IPS-15b (cell line): ENCODE data around the gene MAN1C1.
A peak's percentile ranks its signal among the peaks of the same experiment; 100 is the strongest.

Experiments
- H3K27me3 ChIP-seq: one replicate; pipeline ENCODE4 v1.6.1; 2013; ENCODE audit warnings: low read length; ENCODE audit not compliant: control insufficient read depth, insufficient read depth
- H3K36me3 ChIP-seq: one replicate; pipeline ENCODE4 v1.6.1; 2013; ENCODE audit warnings: low read length; ENCODE audit not compliant: control insufficient read depth, insufficient read depth
- H3K4me1 ChIP-seq: one replicate; pipeline ENCODE4 v1.6.1; 2013; ENCODE audit warnings: mild to moderate bottlenecking, low read length; ENCODE audit not compliant: control insufficient read depth, insufficient read depth
- H3K4me3 ChIP-seq: one replicate; pipeline ENCODE4 v1.5.1; 2013; ENCODE audit warnings: low read depth, low read length
- H3K9ac ChIP-seq: one replicate; pipeline ENCODE4 v1.6.1; 2013; ENCODE audit warnings: low read depth, mild to moderate bottlenecking, low read length
- H3K9me3 ChIP-seq: one replicate; pipeline ENCODE4 v1.6.1; 2013; ENCODE audit warnings: mild to moderate bottlenecking, low read length; ENCODE audit not compliant: control insufficient read depth, insufficient read depth

The MAN1C1 gene

DNA sequence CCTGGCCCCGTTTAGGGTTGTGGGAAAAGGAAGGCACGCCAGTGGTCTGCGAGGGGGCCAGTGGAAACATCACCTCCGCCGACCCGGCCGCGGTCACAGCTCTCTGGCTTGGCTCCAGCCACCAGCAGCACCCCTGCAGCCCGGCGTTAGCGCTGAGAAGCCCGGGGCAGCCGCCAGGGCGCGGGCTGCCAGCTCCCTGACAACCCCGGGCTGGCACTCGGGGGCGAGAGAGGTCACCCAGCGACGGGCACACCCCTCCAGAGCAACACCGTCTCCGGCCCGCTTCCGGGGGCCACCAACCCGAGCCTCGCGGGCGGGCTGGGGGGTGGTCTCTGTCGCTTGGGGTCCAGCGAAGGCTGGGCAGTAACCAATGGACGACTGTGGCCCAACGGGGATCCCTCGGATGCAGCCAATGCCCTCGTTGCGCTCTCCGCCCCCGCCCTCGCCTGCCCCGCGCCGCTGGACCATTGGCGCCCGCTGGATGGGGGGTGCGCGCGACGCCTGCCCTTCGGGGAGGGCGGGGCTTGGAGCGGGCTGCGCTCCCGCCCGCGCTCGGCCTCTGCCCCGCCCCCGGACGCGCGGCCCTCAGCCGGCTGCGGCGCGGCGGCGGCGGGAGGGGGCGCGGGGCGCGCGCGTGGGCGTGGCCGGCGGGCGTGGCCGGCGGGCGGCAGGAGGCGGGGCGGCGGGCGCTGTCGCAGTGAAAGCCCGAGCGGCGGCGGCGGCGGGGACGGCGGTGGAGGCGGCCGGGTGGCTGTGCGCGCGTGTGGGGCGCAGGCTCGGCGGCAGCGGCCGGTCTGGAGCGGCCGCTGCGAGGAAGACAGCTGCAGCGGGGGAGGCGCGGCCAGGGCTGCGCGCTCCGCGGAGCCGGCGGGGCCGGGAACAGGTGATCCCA is at the start of gene MAN1C1:
TSS of gene MAN1C1 (plus strand) at position 697 of the 892 bp plus-strand sequence. CDS start 1,007 bp downstream, outside the sequence.
- H3K36me3 ChIP-seq, result no peaks in the 10 kb centered on the region
- H3K4me1 ChIP-seq, result peaks cover 11% of the 10 kb centered on the region
- H3K9me3 ChIP-seq, result no peaks in the 10 kb centered on the region
- H3K4me3 ChIP-seq, result peak within 1 kb of the TSS; percentile 69
- peak within 1 kb of the TSS; percentile 16 for H3K9ac ChIP-seq
- H3K27me3 ChIP-seq, result peaks cover 27% of the 10 kb centered on the region

DNA sequence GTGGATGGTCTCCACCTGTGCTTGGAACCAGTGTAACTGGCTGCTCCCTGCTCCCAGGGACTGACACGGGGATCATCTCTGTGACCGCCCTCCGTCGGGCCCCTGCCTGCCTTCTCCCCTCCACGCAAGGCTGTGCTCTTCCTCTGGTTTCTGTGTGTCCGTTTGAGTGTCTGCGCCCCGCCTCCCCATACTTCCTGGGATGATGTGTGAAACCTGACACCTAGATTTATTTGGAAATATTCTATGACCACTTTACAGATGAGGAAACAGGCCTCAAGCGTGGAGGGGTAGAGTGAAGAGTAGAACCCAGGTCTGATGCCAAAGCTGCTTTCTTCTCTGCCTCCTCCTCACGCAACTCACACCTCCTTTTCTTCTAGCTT is 48.9 kb upstream of the MAN1C1 start:
- Histone ChIP-seq H3K4me1 (peaks cover 16% of the 10 kb centered on the region), H3K9ac (no peak overlapping the region), H3K4me3 (no peak overlapping the region), H3K27me3 (no peaks in the 10 kb centered on the region), H3K36me3 (peaks cover 6% of the 10 kb centered on the region), H3K9me3 (no peaks in the 10 kb centered on the region)

DNA sequence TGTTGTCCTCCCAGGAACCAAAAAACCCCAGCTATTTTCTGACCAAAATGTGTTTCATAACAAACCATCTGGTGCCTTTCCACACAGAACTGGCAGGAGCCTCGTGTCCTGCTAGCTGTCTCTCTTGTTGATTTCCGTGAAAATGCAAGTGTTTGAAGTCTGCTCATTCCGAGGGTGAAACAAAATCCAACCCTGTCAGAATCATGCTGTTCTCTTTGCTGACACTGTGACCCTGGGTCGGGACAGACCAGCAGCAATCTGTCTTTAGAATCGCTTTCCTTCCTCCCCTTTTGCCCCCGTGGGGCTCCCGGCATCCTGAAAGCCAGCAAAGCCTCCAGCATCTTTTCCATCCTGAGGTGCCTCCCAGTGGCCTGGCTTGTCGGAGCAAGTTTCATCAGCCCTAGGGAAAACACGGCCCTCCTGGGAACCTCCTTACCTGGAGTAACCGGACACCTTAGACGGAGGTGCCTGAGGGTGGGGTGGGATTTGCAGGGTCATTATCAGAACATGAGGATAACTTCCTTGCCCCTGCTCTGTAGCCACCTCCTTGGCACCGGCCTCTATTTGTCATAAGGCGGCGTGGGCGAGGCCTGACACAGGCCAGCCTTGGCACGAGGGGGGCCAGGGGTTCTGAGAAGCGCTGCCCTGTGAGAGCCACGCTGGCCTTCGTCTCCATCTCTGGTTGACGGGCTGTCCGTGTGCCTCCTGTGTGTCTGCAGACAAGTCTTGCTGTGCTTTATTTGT is 48.3 kb upstream of the MAN1C1 start:
- Histone ChIP-seq H3K4me3 (no peak overlapping the region), H3K9ac (peak overlapping the region; percentile 5), H3K36me3 (peaks cover 6% of the 10 kb centered on the region), H3K9me3 (no peaks in the 10 kb centered on the region), H3K4me1 (peaks cover 18% of the 10 kb centered on the region), H3K27me3 (no peaks in the 10 kb centered on the region)

DNA sequence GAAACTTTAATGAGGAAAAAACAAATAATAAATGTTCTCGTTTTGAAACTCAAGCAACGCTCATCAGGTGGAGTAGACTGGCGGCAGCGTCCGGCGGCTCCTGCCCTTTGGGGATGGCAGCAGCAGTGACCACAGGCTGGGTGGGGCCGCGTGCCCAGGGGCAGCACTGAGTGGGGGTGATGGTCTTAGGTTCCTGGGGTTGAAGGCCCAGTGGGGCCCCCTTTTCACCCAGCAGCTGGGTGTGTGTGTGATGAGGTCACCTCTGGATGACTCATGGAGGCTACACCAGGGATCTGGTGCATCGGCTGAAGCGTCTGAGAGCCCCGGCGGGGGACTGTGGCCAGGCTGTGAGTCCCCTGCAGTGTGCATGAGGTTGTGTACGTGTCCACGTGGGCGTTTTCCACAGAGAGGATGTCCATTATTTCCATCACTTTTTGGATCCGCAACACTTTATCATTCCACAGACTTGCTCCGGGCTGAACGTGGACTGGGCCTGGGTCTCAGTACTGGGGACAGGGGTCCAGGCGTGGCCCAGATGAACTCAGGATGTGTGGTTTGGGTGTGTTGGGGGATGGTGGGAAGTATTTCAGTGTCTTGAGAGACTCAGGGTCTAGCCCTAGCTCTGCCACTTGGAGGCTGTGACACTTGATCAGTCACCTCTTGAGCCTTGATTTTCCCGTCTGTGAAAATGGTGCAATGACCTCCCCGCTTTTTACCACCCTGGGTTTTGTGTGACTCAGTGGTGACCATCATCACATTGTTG is 47.6 kb upstream of the MAN1C1 start:
- Histone ChIP-seq H3K9ac (peak overlapping the region; percentile 5), H3K27me3 (no peaks in the 10 kb centered on the region), H3K4me3 (no peak overlapping the region), H3K36me3 (peaks cover 1% of the 10 kb centered on the region), H3K9me3 (no peaks in the 10 kb centered on the region), H3K4me1 (peaks cover 18% of the 10 kb centered on the region)

DNA sequence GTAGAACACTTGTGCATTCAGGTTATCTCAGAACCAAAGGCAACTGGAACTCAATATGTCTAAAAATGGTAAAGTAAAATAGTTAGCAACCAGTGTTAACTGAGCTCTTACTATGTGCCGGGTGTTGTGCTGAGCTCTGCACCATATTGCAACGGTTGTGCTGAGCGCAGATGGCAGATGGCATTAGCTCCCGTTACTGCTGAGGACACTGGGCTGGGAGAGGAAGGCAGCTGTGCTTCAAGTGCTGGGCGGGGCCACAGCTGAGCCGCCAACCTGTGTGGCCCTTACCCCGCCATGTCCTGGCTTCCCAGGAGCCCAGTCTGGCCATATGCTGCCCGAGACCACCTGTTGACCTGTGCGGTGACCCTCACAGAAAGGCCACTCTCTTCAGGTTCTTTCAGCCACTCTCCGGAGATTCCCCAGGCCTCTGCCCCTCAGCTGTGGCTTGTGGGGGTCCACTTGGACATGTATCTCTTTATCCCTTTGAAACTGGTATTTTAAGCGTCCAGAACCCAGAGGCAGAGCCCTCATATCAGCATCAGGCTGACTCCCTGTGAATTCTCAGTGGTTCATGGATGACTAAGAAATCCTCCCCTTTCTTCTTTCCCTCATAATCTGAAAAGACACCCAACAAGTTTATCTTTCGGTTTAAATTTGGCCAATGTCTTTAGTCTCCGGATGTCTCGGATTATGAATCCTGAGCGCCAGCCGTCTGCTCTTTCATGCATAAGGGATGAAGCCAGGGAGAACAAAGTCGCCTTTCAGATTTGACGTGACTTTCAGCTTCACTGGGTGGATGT is 46.8 kb upstream of the MAN1C1 start:
- Histone ChIP-seq H3K36me3 (no peaks in the 10 kb centered on the region), H3K9me3 (no peaks in the 10 kb centered on the region), H3K27me3 (no peaks in the 10 kb centered on the region), H3K9ac (no peak overlapping the region), H3K4me1 (peaks cover 18% of the 10 kb centered on the region), H3K4me3 (no peak overlapping the region)

DNA sequence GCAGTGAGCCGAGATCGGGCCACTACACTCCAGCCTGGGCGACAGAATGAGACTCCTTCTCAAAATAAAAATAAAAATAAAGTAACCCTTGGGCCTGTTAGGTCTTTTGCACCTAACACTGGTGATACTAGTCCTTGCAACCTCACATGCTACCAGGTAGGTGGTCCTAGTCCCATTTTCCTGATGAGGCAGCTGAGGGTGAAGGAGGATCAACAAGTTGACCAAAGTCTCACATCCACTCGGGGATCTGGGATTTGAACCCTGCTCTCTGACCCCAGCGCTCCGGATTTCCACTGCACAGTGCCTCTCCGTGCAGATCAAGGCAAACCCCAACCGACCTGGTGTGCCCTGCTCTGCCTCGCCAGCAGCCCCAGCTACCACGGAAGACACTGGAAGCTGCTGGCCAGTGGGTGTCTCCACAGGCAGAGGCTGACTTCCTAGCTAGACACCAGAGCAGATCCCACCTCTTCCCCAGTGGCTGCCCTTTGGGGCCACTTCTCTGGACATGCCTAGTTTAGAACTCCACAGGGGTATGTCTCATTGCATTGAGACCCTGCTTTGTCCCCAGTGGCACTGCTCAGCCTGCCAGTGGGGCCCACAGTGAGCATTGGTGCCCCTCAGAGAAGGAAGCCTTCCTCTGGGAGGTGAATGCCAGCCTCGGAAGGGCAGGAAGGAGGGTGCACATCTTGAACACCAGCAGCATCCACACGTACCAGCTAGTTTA is 45.6 kb upstream of the MAN1C1 start:
- no peaks in the 10 kb centered on the region for H3K36me3 ChIP-seq
- no peak overlapping the region for H3K9ac ChIP-seq
- no peaks in the 10 kb centered on the region for H3K27me3 ChIP-seq
- peaks cover 17% of the 10 kb centered on the region for H3K4me1 ChIP-seq
- H3K4me3 ChIP-seq, result no peak overlapping the region
- no peaks in the 10 kb centered on the region for H3K9me3 ChIP-seq

DNA sequence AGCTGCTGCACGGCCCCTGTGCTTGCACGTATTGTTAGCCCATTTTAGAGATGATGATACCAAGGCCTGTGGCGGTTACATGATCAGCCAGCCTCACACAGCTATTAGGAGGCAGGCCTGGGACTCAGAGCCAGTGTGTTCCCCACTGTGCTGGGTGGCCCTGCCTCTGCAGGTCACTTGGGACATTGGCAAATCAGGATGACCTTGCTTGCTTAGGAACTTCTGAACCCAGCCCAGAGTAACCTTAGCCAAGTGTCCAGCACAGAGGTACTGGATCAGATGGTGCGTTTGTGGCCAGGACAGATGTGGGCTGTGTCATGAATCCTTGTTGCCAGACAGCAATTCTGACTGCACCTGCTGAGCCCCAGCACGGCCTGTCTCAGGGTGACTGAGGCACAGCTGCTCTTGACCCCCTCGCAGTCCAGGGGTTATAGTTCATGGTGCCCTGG is 45.0 kb upstream of the MAN1C1 start:
- no peak overlapping the region for H3K9ac ChIP-seq
- no peaks in the 10 kb centered on the region for H3K9me3 ChIP-seq
- no peaks in the 10 kb centered on the region for H3K36me3 ChIP-seq
- H3K4me3 ChIP-seq, result no peak overlapping the region
- peaks cover 14% of the 10 kb centered on the region for H3K4me1 ChIP-seq
- no peaks in the 10 kb centered on the region for H3K27me3 ChIP-seq

DNA sequence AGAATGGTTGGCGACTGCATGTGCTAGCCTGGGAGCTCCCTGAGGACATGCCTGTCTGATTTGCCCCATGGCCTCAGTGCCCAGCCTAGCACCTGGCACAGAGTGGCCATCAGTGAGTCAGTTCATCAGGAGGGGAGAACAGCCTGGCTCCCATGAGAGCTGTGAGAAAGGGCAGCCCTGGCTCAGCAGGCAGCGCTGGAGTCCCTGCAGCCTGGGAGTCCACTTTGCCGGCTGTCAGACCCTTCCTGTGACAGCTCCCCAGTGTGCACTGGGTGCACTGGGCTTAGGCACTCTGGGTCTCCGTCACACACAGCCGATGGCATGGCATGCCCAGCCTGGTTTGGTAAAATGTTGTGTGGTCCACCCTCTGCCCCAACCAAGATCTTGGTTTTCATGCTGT is 44.5 kb upstream of the MAN1C1 start:
- H3K9me3 ChIP-seq, result no peaks in the 10 kb centered on the region
- H3K27me3 ChIP-seq, result no peaks in the 10 kb centered on the region
- no peaks in the 10 kb centered on the region for H3K36me3 ChIP-seq
- peaks cover 15% of the 10 kb centered on the region for H3K4me1 ChIP-seq
- no peak overlapping the region for H3K9ac ChIP-seq
- H3K4me3 ChIP-seq, result no peak overlapping the region

- Histone ChIP-seq H3K9ac (no peak overlapping the region), H3K27me3 (no peaks in the 10 kb centered on the region), H3K4me1 (peaks cover 17% of the 10 kb centered on the region), H3K36me3 (no peaks in the 10 kb centered on the region), H3K4me3 (no peak overlapping the region), H3K9me3 (no peaks in the 10 kb centered on the region)
These were observed 43.6 kb upstream of the MAN1C1 start for GRCh38 chr1:25572708-25573590.

- no peaks in the 10 kb centered on the region for H3K36me3 ChIP-seq
These were observed 43.0 kb upstream of the MAN1C1 start for GRCh38 chr1:25573591-25573930.

More at GRCh38 chr1:25573591-25573930, 43.0 kb upstream of the MAN1C1 start:
- Histone ChIP-seq H3K27me3 (no peaks in the 10 kb centered on the region), H3K9ac (no peak overlapping the region), H3K4me3 (no peak overlapping the region), H3K9me3 (no peaks in the 10 kb centered on the region), H3K4me1 (peaks cover 14% of the 10 kb centered on the region)
